BJ (cell line): ENCODE results near the gene RNASEH2B. TPM values are rescaled to one million over a fixed set of nuclear protein-coding genes. Genes with fewer than 3 reads are reported as not detected.

Experiments
- CTCF ChIA-PET: fragments of 350-600 bp; formaldehyde crosslinking; extraction: SDS; loops from one replicate; lab custom pipeline; 2021; ENCODE audit warnings: antibody characterized with exemption, inconsistent platforms; lab: Yijun Ruan, JAX
- POLR2A ChIA-PET: fragments of 300-600 bp; sonication (Branson Sonifier 250); formaldehyde crosslinking; extraction: SDS; loops from one replicate; lab custom pipeline; 2021; ENCODE audit warnings: antibody characterized with exemption; lab: Charles Lee
- DNase-seq: peaks from one replicate; pipeline ENCODE4 v3.0.0-alpha.2; 2011; ENCODE audit warnings: low read depth
- H3K27me3 ChIP-seq: 2 replicates; pipeline ENCODE4 v1.6.0; 2011; ENCODE audit warnings: low read length; ENCODE audit not compliant: control insufficient read depth, insufficient read depth
- H3K36me3 ChIP-seq: 2 replicates; pipeline ENCODE4 v1.5.1; 2011; ENCODE audit warnings: low read length; ENCODE audit not compliant: control insufficient read depth, insufficient read depth
- H3K4me3 ChIP-seq: 2 replicates; pipeline ENCODE4 v1.5.1; 2011; ENCODE audit warnings: low read depth, mild to moderate bottlenecking, control low read depth, low read length
- polyA plus RNA-seq: library from polyadenylated mRNA; depleted of rRNA; stranded (reverse); fragments of >200 nt; gene quantifications from 2 replicates; pipeline ENCODE4 v1.2.3, GENCODE V29; 2011
- TF ChIP-seq, protein P1 (sequence below): IDR thresholded peaks from 2 replicates; pipeline ENCODE4 v1.5.1; 2011; ENCODE audit warnings: low read depth, mild to moderate bottlenecking, control low read depth, inconsistent platforms, low read length, moderate library complexity; ENCODE audit not compliant: insufficient read depth

RNASEH2B gene
- polyA plus RNA-seq, 1 experiment: 11.3 TPM

GRCh38 chr13:50941146-50941545 is 31.6 kb downstream of the RNASEH2B start:
- DNase-seq: no peak
- POLR2A ChIA-PET: no interaction called here
- TF ChIP-seq, protein P1, sequence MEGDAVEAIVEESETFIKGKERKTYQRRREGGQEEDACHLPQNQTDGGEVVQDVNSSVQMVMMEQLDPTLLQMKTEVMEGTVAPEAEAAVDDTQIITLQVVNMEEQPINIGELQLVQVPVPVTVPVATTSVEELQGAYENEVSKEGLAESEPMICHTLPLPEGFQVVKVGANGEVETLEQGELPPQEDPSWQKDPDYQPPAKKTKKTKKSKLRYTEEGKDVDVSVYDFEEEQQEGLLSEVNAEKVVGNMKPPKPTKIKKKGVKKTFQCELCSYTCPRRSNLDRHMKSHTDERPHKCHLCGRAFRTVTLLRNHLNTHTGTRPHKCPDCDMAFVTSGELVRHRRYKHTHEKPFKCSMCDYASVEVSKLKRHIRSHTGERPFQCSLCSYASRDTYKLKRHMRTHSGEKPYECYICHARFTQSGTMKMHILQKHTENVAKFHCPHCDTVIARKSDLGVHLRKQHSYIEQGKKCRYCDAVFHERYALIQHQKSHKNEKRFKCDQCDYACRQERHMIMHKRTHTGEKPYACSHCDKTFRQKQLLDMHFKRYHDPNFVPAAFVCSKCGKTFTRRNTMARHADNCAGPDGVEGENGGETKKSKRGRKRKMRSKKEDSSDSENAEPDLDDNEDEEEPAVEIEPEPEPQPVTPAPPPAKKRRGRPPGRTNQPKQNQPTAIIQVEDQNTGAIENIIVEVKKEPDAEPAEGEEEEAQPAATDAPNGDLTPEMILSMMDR: no peak
- Histone ChIP-seq H3K27me3 (no peaks in the 10 kb centered on the region), H3K36me3 (no peaks in the 10 kb centered on the region), H3K4me3 (no peak overlapping the region)
- CTCF ChIA-PET: no interaction called here

DNA sequence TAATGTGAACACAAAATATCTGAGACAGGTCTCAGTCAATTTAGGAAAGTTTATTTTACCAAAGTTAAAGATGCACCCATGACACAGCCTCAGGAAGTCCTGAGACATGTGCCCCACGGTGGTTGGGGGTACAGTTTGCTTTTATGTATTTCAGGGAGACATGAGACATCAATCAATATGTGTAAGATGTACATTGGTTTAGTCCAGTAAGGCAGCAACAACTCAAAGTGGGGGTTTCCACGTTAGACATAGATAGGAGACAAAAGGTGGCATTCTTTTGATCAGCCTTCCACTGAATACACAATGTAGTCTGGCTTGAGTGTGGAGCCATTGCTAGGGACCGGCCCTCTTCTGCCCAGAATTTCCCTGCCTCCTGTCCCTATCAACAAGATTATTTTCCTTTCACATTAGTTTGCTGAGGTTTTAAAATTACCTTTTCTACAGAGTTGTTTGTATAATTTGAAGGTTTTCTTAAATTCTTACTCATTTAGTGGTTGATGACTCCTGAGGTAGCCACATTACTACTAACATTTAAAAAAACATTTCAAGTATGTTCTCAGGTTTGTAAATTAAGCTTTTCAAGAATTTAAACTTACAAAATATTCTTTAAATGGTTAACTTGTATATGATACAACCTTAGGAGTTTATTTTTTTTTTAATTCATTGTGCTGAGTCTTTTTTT is 33.2 kb downstream of the RNASEH2B start:
- DNase-seq: no peak
- TF ChIP-seq, protein P1: no peak
- ChIA-PET POLR2A (no interaction called here), CTCF (no interaction called here)
- no peaks in the 10 kb centered on the region for H3K27me3 ChIP-seq
- no peak overlapping the region for H3K4me3 ChIP-seq
- H3K36me3 ChIP-seq: no peaks in the 10 kb centered on the region

DNA sequence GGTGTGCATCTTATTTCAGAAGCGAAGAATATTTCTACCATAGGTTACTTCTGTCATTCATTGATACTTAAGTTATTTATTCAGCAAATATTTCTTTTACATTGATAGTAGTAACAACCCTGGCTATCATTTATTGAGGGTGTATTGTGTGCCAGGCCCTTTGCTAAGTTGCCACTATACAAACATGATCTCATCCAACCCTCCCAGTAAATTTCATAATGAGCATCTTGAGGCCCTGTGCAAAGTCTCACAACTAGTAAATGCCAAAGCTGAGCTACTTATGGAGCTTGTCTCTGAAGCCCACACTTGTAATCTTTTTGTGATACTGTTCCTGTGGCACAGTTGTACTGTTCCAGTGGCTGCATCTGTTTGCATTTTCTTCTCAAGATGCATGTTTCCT is 36.1 kb downstream of the RNASEH2B start:
- ChIA-PET POLR2A (no interaction called here), CTCF (no interaction called here)
- DNase-seq: no peak
- Histone ChIP-seq H3K27me3 (no peaks in the 10 kb centered on the region), H3K36me3 (no peaks in the 10 kb centered on the region), H3K4me3 (no peak overlapping the region)
- TF ChIP-seq, protein P1: no peak

DNA sequence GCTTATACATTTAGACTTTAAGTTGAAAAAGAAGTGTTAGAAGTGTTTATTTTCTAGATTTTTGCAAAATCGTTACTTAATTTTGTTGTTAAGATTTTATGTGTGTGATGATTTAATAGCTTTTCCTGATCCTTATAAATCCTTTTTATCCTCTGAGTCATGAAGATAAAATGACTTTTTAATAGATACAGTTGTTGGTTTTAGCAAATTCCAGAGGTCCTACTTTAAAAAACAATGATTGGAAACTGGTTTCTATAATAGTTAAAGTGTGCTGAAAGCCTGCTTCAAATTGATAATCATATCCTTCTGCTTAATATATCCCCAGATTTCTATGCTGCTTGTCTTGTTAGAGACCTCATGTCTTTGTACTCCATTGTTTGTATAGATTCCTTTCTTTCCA is 39.0 kb downstream of the RNASEH2B start:
- no peaks in the 10 kb centered on the region for H3K36me3 ChIP-seq
- ChIA-PET POLR2A (no interaction called here), CTCF (no interaction called here)
- TF ChIP-seq, protein P1: no peak
- no peak overlapping the region for H3K4me3 ChIP-seq
- H3K27me3 ChIP-seq: no peaks in the 10 kb centered on the region
- peak; percentile 34 for DNase-seq

GRCh38 chr13:50950849-50951248 is 41.3 kb downstream of the RNASEH2B start:
- TF ChIP-seq, protein P1: no peak
- CTCF ChIA-PET: interaction anchor here (1.6 kb wide), 1 partner anchor 39 kb away, joined by 5 read pairs; no protein-coding TSS in a partner anchor
- Histone ChIP-seq H3K36me3 (no peaks in the 10 kb centered on the region), H3K27me3 (no peaks in the 10 kb centered on the region), H3K4me3 (no peak overlapping the region)
- DNase-seq: no peak
- POLR2A ChIA-PET: no interaction called here
